Tibial nerve (tissue), 4 donors: Measurements from ENCODE around the gene PYHIN1. TPM values are rescaled to one million over a fixed set of nuclear protein-coding genes. Genes with fewer than 3 reads are reported as not detected.
A peak's percentile ranks its signal among the peaks of the same experiment; 100 is the strongest.

Experiments
- DNase-seq, 2 donors: peaks; one replicate each; pipeline ENCODE4 v3.0.0-alpha.2; 2019; ENCODE audit warnings: low spot score in 2 of 2
- H3K27ac ChIP-seq, 4 donors: fragments of 200-600 bp; sonication (generic) in 3 of 4; one replicate each; pipeline ENCODE4 v1.5.1; 2017 to 2019; ENCODE audit warnings: mild to moderate bottlenecking in 1 of 4
- H3K27me3 ChIP-seq, 2 donors: fragments of 200-600 bp; sonication (generic) in 1 of 2; one replicate each; pipeline versions ENCODE4 v1.5.1 to v1.6.0; 2017 to 2019
- H3K36me3 ChIP-seq, 3 donors: fragments of 200-600 bp; sonication (generic); one replicate each; pipeline ENCODE4 v1.5.1; 2018 to 2019
- H3K4me1 ChIP-seq, 4 donors: fragments of 200-600 bp; sonication (generic) in 3 of 4; one replicate each; pipeline ENCODE4 v1.5.1; 2017 to 2019
- H3K4me3 ChIP-seq, 4 donors: fragments of 200-600 bp; sonication (generic) in 3 of 4; one replicate each; pipeline ENCODE4 v1.5.1; 2017 to 2019; ENCODE audit warnings: mild to moderate bottlenecking in 1 of 4, moderate library complexity in 1 of 4
- H3K9me3 ChIP-seq, 4 donors: fragments of 200-600 bp; sonication (generic) in 3 of 4; one replicate each; pipeline ENCODE4 v1.5.1; 2017 to 2019
- EP300 ChIP-seq, 2 donors: sonication (generic); formaldehyde crosslinking; IDR thresholded peaks; one replicate each; pipeline ENCODE4 v1.6.1; 2017; ENCODE audit warnings: antibody characterized with exemption in 2 of 2, mild to moderate bottlenecking in 1 of 2
- POLR2A ChIP-seq, 2 donors: fragments of 450-650 bp; IDR thresholded peaks; one replicate each; pipeline ENCODE4 v1.6.1; 2017; ENCODE audit warnings: antibody characterized with exemption in 2 of 2, mild to moderate bottlenecking in 2 of 2, moderate library complexity in 2 of 2
- WGBS, 2 donors: methylation state at CpG; one replicate each; pipeline ENCODE4 v1.1.5; 2018; 5-methylcytosine and 5-hydroxymethylcytosine counted together
- total RNA-seq, 4 donors: library from RNA; depleted of rRNA; stranded (reverse); fragments of >200 nt; gene quantifications; one replicate each; pipeline ENCODE4 v1.1.0, GENCODE V29; 2016
- TF ChIP-seq, protein P1 (sequence below), 5 experiments: fragments of 200-600 bp in 3 of 5; fragments of 450-650 bp in 2 of 5; sonication (generic) in 3 of 5; IDR thresholded peaks; one replicate each; pipeline ENCODE4 v1.5.1; 2016 to 2019; ENCODE audit warnings: antibody characterized with exemption in 5 of 5, mild to moderate bottlenecking in 3 of 5, moderate library complexity in 2 of 5

Gene PYHIN1
- total RNA-seq, 4 donors from 2014 or later, result 2.2 to 5.2 (median 3.6) TPM

DNA sequence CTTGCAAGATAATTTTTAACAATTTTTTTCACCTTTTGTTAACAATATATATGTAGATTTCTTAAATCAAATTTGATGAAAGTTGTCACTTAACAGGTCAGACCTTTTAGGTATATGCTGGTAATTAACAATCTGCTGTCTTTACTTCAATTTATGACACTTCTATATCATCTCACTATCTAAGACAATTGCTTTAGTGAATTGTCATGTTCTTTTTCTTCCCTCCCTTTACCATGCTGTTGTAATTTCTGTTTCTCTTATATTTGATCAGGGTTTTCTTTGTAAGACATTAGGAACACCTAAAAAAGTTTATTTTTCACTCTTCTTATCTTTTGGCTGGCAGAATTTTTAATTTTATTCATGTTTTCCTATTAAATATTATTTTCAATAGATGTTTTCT is 80.4 kb downstream of the PYHIN1 start:
- Histone ChIP-seq H3K4me3 (peak overlapping the region; percentile 45 to 62 (median 52)), H3K27ac (peak overlapping the region; percentile 78 to 98 (median 90)), H3K4me1 (peaks cover 0 to 79% (median 32%) of the 10 kb centered on the region in 4 donors), H3K36me3 (peaks cover 0 to 21% (median 0%) of the 10 kb centered on the region in 3 donors), H3K27me3 (no peaks in the 10 kb centered on the region), H3K9me3 (no peaks in the 10 kb centered on the region)
- DNase-seq, result no peak
- TF ChIP-seq EP300 (IDR thresholded peaks at IDR 0.05), result no peak

DNA sequence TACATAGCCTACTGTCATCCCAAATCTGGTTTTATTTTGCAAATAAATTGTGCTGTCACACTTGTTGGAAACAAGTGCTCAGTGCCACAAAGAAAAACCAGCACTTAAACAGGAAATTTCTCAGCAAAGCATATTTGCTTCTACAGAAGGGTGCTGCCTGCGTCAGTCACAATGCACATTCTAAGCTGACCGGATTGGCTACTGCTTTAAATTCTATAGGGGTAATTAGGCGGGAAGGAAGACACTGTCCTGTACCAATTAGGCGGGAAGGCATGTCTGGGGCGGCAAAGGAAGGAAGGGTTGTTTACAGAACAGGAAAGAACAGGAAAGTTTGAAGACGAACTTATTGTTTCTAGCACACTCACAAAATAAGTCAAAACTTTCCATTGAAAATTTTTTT is 81.1 kb downstream of the PYHIN1 start:
- Histone ChIP-seq H3K4me1 (peaks cover 0 to 77% (median 31%) of the 10 kb centered on the region in 4 donors), H3K9me3 (no peaks in the 10 kb centered on the region), H3K27me3 (no peaks in the 10 kb centered on the region), H3K27ac (peak overlapping the region in 3 of 4 donors; percentile 87 to 98 (median 94)), H3K36me3 (peaks cover 0 to 28% (median 0%) of the 10 kb centered on the region in 3 donors), H3K4me3 (peak overlapping the region; percentile 8 to 62 (median 52))
- TF ChIP-seq, protein P1, sequence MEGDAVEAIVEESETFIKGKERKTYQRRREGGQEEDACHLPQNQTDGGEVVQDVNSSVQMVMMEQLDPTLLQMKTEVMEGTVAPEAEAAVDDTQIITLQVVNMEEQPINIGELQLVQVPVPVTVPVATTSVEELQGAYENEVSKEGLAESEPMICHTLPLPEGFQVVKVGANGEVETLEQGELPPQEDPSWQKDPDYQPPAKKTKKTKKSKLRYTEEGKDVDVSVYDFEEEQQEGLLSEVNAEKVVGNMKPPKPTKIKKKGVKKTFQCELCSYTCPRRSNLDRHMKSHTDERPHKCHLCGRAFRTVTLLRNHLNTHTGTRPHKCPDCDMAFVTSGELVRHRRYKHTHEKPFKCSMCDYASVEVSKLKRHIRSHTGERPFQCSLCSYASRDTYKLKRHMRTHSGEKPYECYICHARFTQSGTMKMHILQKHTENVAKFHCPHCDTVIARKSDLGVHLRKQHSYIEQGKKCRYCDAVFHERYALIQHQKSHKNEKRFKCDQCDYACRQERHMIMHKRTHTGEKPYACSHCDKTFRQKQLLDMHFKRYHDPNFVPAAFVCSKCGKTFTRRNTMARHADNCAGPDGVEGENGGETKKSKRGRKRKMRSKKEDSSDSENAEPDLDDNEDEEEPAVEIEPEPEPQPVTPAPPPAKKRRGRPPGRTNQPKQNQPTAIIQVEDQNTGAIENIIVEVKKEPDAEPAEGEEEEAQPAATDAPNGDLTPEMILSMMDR (IDR thresholded peaks at IDR 0.05), result no peak
- TF ChIP-seq EP300 (IDR thresholded peaks at IDR 0.05) (peak in 1 of 2 donors; percentile 64), POLR2A (IDR thresholded peaks at IDR 0.05) (no peak)
- DNase-seq, result peak in 1 of 2 donors; percentile 30
- WGBS, 2 donors, result 22 to 26% methylated on average over 6 of the region's 6 CpGs

DNA sequence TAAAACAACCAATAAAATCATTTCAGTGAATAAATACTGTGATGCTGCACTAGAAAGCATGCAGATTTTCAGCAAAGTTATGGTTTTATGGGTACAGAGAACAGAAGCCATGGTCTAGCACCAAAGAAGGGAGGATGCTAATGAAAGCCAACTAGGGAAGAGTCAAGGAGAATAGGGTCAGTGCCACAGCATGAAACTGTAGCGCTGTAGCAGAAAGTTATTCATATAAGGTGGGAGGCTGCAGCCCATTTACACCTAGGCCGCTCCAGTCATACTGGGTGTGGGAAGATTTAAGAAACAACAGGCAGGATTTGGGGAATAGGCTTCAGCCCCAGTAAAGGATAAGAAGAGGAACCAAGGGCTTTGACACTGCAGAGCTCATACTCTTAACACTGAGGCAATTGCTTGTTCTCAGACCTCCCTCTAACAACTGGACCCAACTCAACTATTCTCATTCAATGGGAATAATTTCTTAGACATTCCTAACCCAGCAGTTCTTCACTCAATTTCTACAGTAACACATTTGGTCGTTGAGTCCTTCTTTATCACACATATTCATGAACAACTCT is 82.7 kb downstream of the PYHIN1 start:
- DNase-seq, result no peak
- H3K27ac ChIP-seq, result peak overlapping the region in 2 of 4 donors; percentile 94 to 98
- TF ChIP-seq POLR2A (IDR thresholded peaks at IDR 0.05) (no peak), EP300 (IDR thresholded peaks at IDR 0.05) (no peak)
- TF ChIP-seq, protein P1 (IDR thresholded peaks at IDR 0.05), result no peak
- H3K9me3 ChIP-seq, result no peaks in the 10 kb centered on the region
- H3K27me3 ChIP-seq, result no peaks in the 10 kb centered on the region
- peaks cover 0 to 78% (median 23%) of the 10 kb centered on the region in 4 donors for H3K4me1 ChIP-seq
- peaks cover 0 to 44% (median 3%) of the 10 kb centered on the region in 3 donors for H3K36me3 ChIP-seq
- 92 to 94% methylated on average over 3 of the region's 3 CpGs for WGBS, 2 donors
- peak overlapping the region in 2 of 4 donors; percentile 10 to 62 for H3K4me3 ChIP-seq

DNA sequence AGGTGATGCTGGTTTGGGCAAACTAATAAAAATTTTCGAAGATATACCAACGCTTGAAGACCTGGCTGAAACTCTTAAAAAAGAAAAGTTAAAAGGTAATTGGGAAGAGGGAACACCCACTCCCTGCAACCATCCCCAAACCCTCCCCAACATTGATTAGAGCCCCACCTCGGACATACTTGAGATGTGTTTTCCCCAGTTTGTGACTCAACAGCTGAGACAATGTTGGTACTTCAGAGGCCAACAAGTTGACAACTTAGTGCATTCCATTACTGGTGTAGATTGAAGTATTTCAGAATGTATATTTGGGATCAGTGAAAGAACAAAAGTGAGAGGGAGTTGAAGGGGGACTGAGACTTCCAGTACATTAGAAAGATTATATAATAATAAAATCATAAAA is 83.5 kb downstream of the PYHIN1 start:
- H3K9me3 ChIP-seq, result no peaks in the 10 kb centered on the region
- H3K36me3 ChIP-seq, result peaks cover 0 to 52% (median 3%) of the 10 kb centered on the region in 3 donors
- TF ChIP-seq, protein P1 (IDR thresholded peaks at IDR 0.05), result no peak
- TF ChIP-seq POLR2A (IDR thresholded peaks at IDR 0.05) (no peak), EP300 (IDR thresholded peaks at IDR 0.05) (no peak)
- H3K27ac ChIP-seq, result peak overlapping the region in 3 of 4 donors; percentile 43 to 98 (median 76)
- no peak for DNase-seq
- H3K27me3 ChIP-seq, result no peaks in the 10 kb centered on the region
- 87 to 89% methylated on average over 3 of the region's 3 CpGs for WGBS, 2 donors
- H3K4me1 ChIP-seq, result peaks cover 0 to 79% (median 22%) of the 10 kb centered on the region in 4 donors
- no peak overlapping the region for H3K4me3 ChIP-seq

DNA sequence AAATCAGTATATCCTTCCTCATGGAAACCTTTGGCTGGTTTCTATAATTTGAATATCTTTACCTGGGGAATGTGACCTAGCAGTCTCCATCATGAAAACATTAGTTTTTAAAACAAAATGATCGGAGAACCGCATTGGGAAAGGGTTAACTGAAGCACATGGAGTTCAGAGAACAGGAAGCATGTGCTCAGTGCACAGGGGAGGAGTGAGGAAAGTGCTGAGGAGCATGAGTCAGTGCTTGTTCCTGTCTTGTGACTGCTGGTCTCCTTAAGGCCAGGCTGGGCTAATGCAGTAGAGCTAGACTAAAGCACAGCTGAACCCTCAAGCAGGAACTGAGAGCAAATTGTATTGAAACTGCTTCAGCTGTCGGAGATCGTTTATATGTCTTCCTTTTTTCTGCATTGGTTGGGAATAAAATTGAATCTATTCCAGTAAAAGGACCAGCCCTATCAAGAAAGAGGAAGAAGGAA is 84.1 kb downstream of the PYHIN1 start:
- peak overlapping the region in 3 of 4 donors; percentile 43 to 98 (median 76) for H3K27ac ChIP-seq

More for the DNA sequence above, 84.1 kb downstream of the PYHIN1 start:
- Histone ChIP-seq H3K4me3 (no peak overlapping the region), H3K27me3 (no peaks in the 10 kb centered on the region), H3K4me1 (peaks cover 0 to 84% (median 22%) of the 10 kb centered on the region in 4 donors), H3K36me3 (peaks cover 0 to 58% (median 3%) of the 10 kb centered on the region in 3 donors), H3K9me3 (no peaks in the 10 kb centered on the region)
- peak; percentile 89 to 93 for TF ChIP-seq EP300 (IDR thresholded peaks at IDR 0.05)
- TF ChIP-seq POLR2A (IDR thresholded peaks at IDR 0.05), result peak in 1 of 2 donors; percentile 24
- TF ChIP-seq, protein P1 (IDR thresholded peaks at IDR 0.05), result no peak
- DNase-seq, result peak in 1 of 2 donors; percentile 64
- 60 to 62% methylated on average over 4 of the region's 4 CpGs for WGBS, 2 donors
